ENCODE results near the gene WDR6.
A peak's percentile ranks its signal among the peaks of the same experiment; 100 is the strongest.
"Not testable (repeated sequence)": the region's sequence is repeated elsewhere in the genome, so short reads cannot be mapped to it uniquely, and the experiment has no call there.

Gene WDR6

GRCh38 chr3:48991851-48992545 is 15.2 kb upstream of the WDR6 start:
- DNase-seq (ENCODE audit: low spot score) = no peak

GRCh38 chr3:48993834-48994233 is 13.4 kb upstream of the WDR6 start:
- DNase-seq (ENCODE audit: low spot score) = no peak

- DNase-seq (ENCODE audit: low spot score) = no peak
These were observed 10.6 kb upstream of the WDR6 start for GRCh38 chr3:48996640-48997039.

- no peak for DNase-seq (ENCODE audit: low spot score)
These were observed 10.0 kb upstream of the WDR6 start for GRCh38 chr3:48997102-48997635.

GRCh38 chr3:48997714-48998637 is 9.2 kb upstream of the WDR6 start:
- no peak for DNase-seq (ENCODE audit: low spot score)

- no peak for DNase-seq (ENCODE audit: low spot score)
These were observed 7.9 kb upstream of the WDR6 start for GRCh38 chr3:48999085-48999858.

- no peak for DNase-seq (ENCODE audit: low spot score)
These were observed 6.0 kb upstream of the WDR6 start for GRCh38 chr3:49001155-49001554.

GRCh38 chr3:49004352-49005302 is 2.6 kb upstream of the WDR6 start:
- DNase-seq (ENCODE audit: low spot score) = no peak

GRCh38 chr3:49005303-49005680 is 1.9 kb upstream of the WDR6 start:
- DNase-seq (ENCODE audit: low spot score) = no peak

- DNase-seq (ENCODE audit: low spot score) = no peak
These were observed 1.2 kb upstream of the WDR6 start for GRCh38 chr3:49005998-49006397.

- DNase-seq (ENCODE audit: low spot score) = no peak
These were observed 653 bp upstream of the WDR6 start for GRCh38 chr3:49006408-49007067.

GRCh38 chr3:49007771-49008528 is 759 bp downstream of the WDR6 start:
- peak; percentile 79 for DNase-seq (ENCODE audit: low spot score)

GRCh38 chr3:49008627-49009026 is 1.4 kb downstream of the WDR6 start:
- DNase-seq (ENCODE audit: low spot score) = not testable (repeated sequence)

GRCh38 chr3:49009396-49009795 is 2.2 kb downstream of the WDR6 start:
- DNase-seq (ENCODE audit: low spot score) = no peak

- no peak for DNase-seq (ENCODE audit: low spot score)
These were observed 5.3 kb downstream of the WDR6 start for GRCh38 chr3:49012441-49013017.

- DNase-seq (ENCODE audit: low spot score) = no peak
These were observed 6.0 kb downstream of the WDR6 start for GRCh38 chr3:49013113-49013737.

- DNase-seq (ENCODE audit: low spot score) = no peak
These were observed 6.8 kb downstream of the WDR6 start for GRCh38 chr3:49013738-49014660.

- DNase-seq (ENCODE audit: low spot score) = no peak
These were observed 7.9 kb downstream of the WDR6 start for GRCh38 chr3:49015072-49015471.

Data from putamen (tissue), 1 donor.